A673 (cell line): ENCODE data around the gene SLC8A2. TPM values are rescaled to one million over a fixed set of nuclear protein-coding genes. Genes with fewer than 3 reads are reported as not detected.

Experiments
- Bru-seq: library from RNA; stranded (reverse); fragments of 400-500 nt; gene quantifications from one replicate; lab custom pipeline; 2021; lab: Mats Ljungman, UMichigan
- BruChase-seq, 2 experiments: library from RNA; stranded (reverse); fragments of 400-500 nt; gene quantifications; one replicate each; lab custom pipeline; 2021; lab: Mats Ljungman, UMichigan
- BruUV-seq: library from RNA; stranded (reverse); fragments of 400-500 nt; replicated peaks from 2 replicates; lab custom pipeline; 2021; lab: Mats Ljungman, UMichigan
- CTCF ChIA-PET: fragments of 300-600 bp; sonication (Branson Sonifier 250); formaldehyde crosslinking; loops from one replicate; lab custom pipeline; 2022; ENCODE audit warnings: antibody characterized with exemption; lab: Charles Lee
- POLR2A ChIA-PET: fragments of 300-600 bp; sonication (Branson Sonifier 250); formaldehyde crosslinking; loops from one replicate; lab custom pipeline; 2022; ENCODE audit warnings: antibody characterized with exemption; ENCODE audit not compliant: low non-redundant PET; lab: Charles Lee
- DNase-seq: peaks from one replicate; pipeline ENCODE4 v3.0.0-alpha.2; 2015; ENCODE audit warnings: low spot score
- H3K27ac ChIP-seq: fragments of 200-600 bp; sonication (generic); 2 replicates; pipeline ENCODE4 v1.5.1; 2016; ENCODE audit warnings: mixed run types, low read depth, mild to moderate bottlenecking, mixed read lengths, antibody characterized with exemption, low read length; ENCODE audit not compliant: poor library complexity, severe bottlenecking
- H3K27me3 ChIP-seq: fragments of 200-600 bp; sonication (generic); replicated peaks from 2 replicates; pipeline ENCODE4 v1.6.1; 2017; ENCODE audit warnings: mixed run types, low read depth, mild to moderate bottlenecking, mixed read lengths, antibody characterized with exemption, low read length; ENCODE audit not compliant: insufficient read depth, poor library complexity
- H3K36me3 ChIP-seq: fragments of 200-600 bp; sonication (generic); 2 replicates; pipeline ENCODE4 v1.6.1; 2016; ENCODE audit warnings: mixed run types, mild to moderate bottlenecking, mixed read lengths, antibody characterized with exemption, low read length; ENCODE audit not compliant: insufficient read depth, poor library complexity, severe bottlenecking
- H3K4me1 ChIP-seq: fragments of 200-600 bp; sonication (generic); 2 replicates; pipeline ENCODE4 v1.6.1; 2017; ENCODE audit warnings: mixed run types, mild to moderate bottlenecking, mixed read lengths, antibody characterized with exemption, low read length; ENCODE audit not compliant: insufficient read depth, poor library complexity, severe bottlenecking
- H3K4me3 ChIP-seq: fragments of 200-600 bp; sonication (generic); 2 replicates; pipeline ENCODE4 v1.5.1; 2016; ENCODE audit warnings: low read depth, mixed run types, mild to moderate bottlenecking, mixed read lengths, low read length; ENCODE audit not compliant: poor library complexity, severe bottlenecking
- H3K9me3 ChIP-seq: fragments of 200-600 bp; sonication (generic); 2 replicates; pipeline ENCODE4 v1.6.1; 2016; ENCODE audit warnings: mixed run types, low read depth, mild to moderate bottlenecking, mixed read lengths, antibody characterized with exemption, low read length; ENCODE audit not compliant: poor library complexity, severe bottlenecking
- EZH2 ChIP-seq: fragments of 200-600 bp; sonication (generic); IDR thresholded peaks from 2 replicates; pipeline ENCODE4 v1.6.1; 2017; ENCODE audit warnings: borderline replicate concordance, low read depth, mild to moderate bottlenecking, mixed read lengths, antibody characterized with exemption, low read length; ENCODE audit not compliant: poor library complexity, severe bottlenecking
- intact Hi-C: fragments of 100-400 bp; cut with micrococcal nuclease; formaldehyde crosslinking; loops from one replicate; pipeline ENCODE4 v1.10.0; 2022; ENCODE audit not compliant: unreplicated experiment
- long read RNA-seq: library from polyadenylated mRNA; stranded (forward); transcript quantifications from one replicate; pipeline ENCODE4 v2.0.0, GENCODE V29; 2022
- total RNA-seq: library from RNA; stranded (reverse); gene quantifications from 2 replicates; pipeline ENCODE4 v1.2.3, GENCODE V29; 2021
- TF ChIP-seq, protein P1 (sequence below): fragments of 300-800, 200-600 bp; sonication (generic); conservative IDR thresholded peaks from 2 replicates; pipeline ENCODE4 v1.5.1; 2017; ENCODE audit warnings: low read depth, mild to moderate bottlenecking, antibody characterized with exemption, low read length, moderate library complexity, mixed read lengths

The SLC8A2 gene, protein sequence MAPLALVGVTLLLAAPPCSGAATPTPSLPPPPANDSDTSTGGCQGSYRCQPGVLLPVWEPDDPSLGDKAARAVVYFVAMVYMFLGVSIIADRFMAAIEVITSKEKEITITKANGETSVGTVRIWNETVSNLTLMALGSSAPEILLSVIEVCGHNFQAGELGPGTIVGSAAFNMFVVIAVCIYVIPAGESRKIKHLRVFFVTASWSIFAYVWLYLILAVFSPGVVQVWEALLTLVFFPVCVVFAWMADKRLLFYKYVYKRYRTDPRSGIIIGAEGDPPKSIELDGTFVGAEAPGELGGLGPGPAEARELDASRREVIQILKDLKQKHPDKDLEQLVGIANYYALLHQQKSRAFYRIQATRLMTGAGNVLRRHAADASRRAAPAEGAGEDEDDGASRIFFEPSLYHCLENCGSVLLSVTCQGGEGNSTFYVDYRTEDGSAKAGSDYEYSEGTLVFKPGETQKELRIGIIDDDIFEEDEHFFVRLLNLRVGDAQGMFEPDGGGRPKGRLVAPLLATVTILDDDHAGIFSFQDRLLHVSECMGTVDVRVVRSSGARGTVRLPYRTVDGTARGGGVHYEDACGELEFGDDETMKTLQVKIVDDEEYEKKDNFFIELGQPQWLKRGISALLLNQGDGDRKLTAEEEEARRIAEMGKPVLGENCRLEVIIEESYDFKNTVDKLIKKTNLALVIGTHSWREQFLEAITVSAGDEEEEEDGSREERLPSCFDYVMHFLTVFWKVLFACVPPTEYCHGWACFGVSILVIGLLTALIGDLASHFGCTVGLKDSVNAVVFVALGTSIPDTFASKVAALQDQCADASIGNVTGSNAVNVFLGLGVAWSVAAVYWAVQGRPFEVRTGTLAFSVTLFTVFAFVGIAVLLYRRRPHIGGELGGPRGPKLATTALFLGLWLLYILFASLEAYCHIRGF
- 3.2 and 6.6 TPM in 2 replicates for total RNA-seq
- Bru-seq, nascent RNA = percentile 25 among the genes with signal in this experiment
- BruChase-seq, experiment 1, labeled RNA remaining after a 2-hour chase = percentile 34 among the genes with signal in this experiment
- BruChase-seq, experiment 2, labeled RNA remaining after a 6-hour chase = percentile 44 among the genes with signal in this experiment
- long read RNA-seq = 0 reads

DNA sequence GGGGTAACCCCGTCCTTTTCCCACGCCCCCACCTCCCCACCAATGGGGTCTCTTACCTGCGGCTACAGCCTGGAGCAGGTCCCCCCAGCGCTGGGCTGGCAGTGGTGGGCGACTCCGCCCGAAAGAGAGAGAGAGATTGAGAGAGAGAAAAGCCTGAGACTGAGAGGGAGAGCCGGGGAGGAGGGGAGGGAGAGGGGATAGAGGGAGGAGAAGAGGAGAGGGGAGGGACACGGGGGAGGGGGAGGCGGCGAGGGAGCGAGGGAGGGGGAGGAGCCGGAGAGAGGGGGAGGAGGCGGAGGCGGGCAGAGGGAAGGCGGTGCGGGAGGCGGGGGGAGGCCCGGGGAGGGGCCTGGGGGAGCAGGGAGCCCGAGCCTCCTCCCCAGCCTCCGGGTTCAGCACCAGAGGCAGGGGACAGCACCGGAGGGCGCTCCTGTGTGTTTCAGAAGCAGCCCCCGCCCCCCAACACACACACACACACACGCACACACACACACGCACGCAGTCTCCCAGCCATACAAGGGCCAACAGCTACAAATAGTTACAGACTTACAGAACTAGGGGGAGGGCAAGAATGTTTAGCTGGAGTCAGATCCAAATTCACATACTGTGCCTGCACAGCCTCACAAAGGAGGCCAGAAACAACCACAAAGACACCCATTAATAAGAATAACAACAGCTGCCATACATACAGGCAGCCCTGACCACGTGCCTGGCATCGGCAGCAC is at the start of gene SLC8A2:
TSS of gene SLC8A2 (minus strand) at position 161 of the 725 bp plus-strand sequence. CDS start 5,490 bp downstream, outside the sequence.
- no TSS peak for BruUV-seq
- H3K27ac ChIP-seq = no peak within 1 kb of the TSS
- POLR2A ChIA-PET = no interaction called here

DNA sequence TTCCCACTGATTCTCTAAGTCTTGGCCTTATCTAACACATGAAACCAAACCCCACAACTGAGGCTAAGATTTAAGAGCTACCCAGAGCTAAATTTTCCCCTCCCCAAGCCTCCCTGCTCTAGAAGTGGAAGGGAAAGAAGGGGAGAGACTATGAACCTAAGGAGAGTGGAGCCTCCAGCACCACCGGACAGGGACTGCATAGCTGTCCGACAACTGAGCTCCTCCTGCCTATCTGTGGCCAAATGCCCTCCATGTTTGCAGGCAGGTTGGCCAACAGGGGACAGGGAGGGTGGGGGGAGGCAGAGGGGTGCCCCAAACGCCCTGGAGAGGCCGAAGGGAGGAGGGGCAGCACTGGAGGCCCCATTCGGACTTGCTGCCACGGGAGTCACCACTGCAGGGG is 49.1 kb upstream of the SLC8A2 start:
- CTCF ChIA-PET = interaction anchor here (0.6 to 0.9 kb wide), 5 partner anchors 17 to 199 kb away, joined by 3 to 4 read pairs (median 3); partner anchors contain the start of gene DHX34
- Histone ChIP-seq H3K36me3 (no peaks in the 10 kb centered on the region), H3K9me3 (no peaks in the 10 kb centered on the region), H3K27ac (no peak overlapping the region), H3K4me1 (peaks cover 1% of the 10 kb centered on the region), H3K4me3 (no peak overlapping the region), H3K27me3 (peaks cover 5% of the 10 kb centered on the region)
- intact Hi-C loops = no loop called here
- no peak for DNase-seq
- TF ChIP-seq EZH2 = no peak
- TF ChIP-seq, protein P1, sequence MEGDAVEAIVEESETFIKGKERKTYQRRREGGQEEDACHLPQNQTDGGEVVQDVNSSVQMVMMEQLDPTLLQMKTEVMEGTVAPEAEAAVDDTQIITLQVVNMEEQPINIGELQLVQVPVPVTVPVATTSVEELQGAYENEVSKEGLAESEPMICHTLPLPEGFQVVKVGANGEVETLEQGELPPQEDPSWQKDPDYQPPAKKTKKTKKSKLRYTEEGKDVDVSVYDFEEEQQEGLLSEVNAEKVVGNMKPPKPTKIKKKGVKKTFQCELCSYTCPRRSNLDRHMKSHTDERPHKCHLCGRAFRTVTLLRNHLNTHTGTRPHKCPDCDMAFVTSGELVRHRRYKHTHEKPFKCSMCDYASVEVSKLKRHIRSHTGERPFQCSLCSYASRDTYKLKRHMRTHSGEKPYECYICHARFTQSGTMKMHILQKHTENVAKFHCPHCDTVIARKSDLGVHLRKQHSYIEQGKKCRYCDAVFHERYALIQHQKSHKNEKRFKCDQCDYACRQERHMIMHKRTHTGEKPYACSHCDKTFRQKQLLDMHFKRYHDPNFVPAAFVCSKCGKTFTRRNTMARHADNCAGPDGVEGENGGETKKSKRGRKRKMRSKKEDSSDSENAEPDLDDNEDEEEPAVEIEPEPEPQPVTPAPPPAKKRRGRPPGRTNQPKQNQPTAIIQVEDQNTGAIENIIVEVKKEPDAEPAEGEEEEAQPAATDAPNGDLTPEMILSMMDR = no peak
- BruUV-seq = no TSS peak
- POLR2A ChIA-PET = no interaction called here

More for the DNA sequence above, at the start of gene SLC8A2:
- Histone ChIP-seq H3K4me3 (peak within 1 kb of the TSS; percentile 62), H3K36me3 (no peaks in the 10 kb centered on the region), H3K27me3 (no peaks in the 10 kb centered on the region), H3K9me3 (no peaks in the 10 kb centered on the region), H3K4me1 (peaks cover 9% of the 10 kb centered on the region)
- TF ChIP-seq, protein P1 = no peak
- no peak for TF ChIP-seq EZH2
- DNase-seq = peak; percentile 92
- intact Hi-C loops = no loop called here
- CTCF ChIA-PET = interaction anchor here (0.6 to 1.5 kb wide), 3 partner anchors 12 to 246 kb away, joined by 3 to 7 read pairs (median 5); partner anchors contain the start of gene KPTN
